GM19328 (cell line): ENCODE results near the gene ARMH2.
"Not testable (repeated sequence)": the region's sequence is repeated elsewhere in the genome, so short reads cannot be mapped to it uniquely, and the experiment has no call there.

ENCODE experiments used
- ATAC-seq: cut with Tn5 transposase; IDR thresholded peaks from one replicate; pipeline ENCODE4 v1.9.1; 2021; ENCODE audit warnings: mild to moderate bottlenecking, moderate library complexity; ENCODE audit not compliant: unreplicated experiment

The ARMH2 gene

GRCh38 chr6:24765968-24766367, 32.7 kb downstream of the ARMH2 start:
- not testable (repeated sequence) for ATAC-seq

- not testable (repeated sequence) for ATAC-seq
These were observed 33.6 kb downstream of the ARMH2 start for GRCh38 chr6:24764833-24765828.

- no peak for ATAC-seq
These were observed 35.1 kb downstream of the ARMH2 start for GRCh38 chr6:24763578-24763977.

GRCh38 chr6:24761851-24762250, 36.9 kb downstream of the ARMH2 start:
- ATAC-seq, result no peak

- no peak for ATAC-seq
These were observed 37.4 kb downstream of the ARMH2 start for GRCh38 chr6:24761193-24761835.

- ATAC-seq, result no peak
These were observed 38.5 kb downstream of the ARMH2 start for GRCh38 chr6:24760210-24760609.

GRCh38 chr6:24759718-24760117, 39.0 kb downstream of the ARMH2 start:
- ATAC-seq, result no peak

GRCh38 chr6:24757611-24758010, 41.1 kb downstream of the ARMH2 start:
- ATAC-seq, result no peak

- no peak for ATAC-seq
These were observed 43.4 kb downstream of the ARMH2 start for GRCh38 chr6:24755279-24755678.

- ATAC-seq, result not testable (repeated sequence)
These were observed 44.3 kb downstream of the ARMH2 start for GRCh38 chr6:24754378-24754777.

- no peak for ATAC-seq
These were observed 45.2 kb downstream of the ARMH2 start for GRCh38 chr6:24753545-24753944.

GRCh38 chr6:24752917-24753492, 45.7 kb downstream of the ARMH2 start:
- no peak for ATAC-seq

GRCh38 chr6:24752503-24752902, 46.2 kb downstream of the ARMH2 start:
- no peak for ATAC-seq

- ATAC-seq, result not testable (repeated sequence)
These were observed 47.8 kb downstream of the ARMH2 start for GRCh38 chr6:24750878-24751277.

GRCh38 chr6:24749297-24749696, 49.4 kb downstream of the ARMH2 start:
- no peak for ATAC-seq
